K562 (cell line): ENCODE measurements around the gene INVS.

Experiments used
- CEBPB ChIP-seq: fragments of 450-650 bp; IDR thresholded peaks from 2 replicates; pipeline ENCODE4 v1.6.1; 2016; ENCODE audit warnings: missing genetic modification characterization, missing compliant biosample characterization
- FOS ChIP-seq: IDR thresholded peaks from 3 replicates; pipeline ENCODE4 v1.6.1; 2011; ENCODE audit not compliant: insufficient read length; ENCODE audit errors: extremely low read depth
- HDAC2 ChIP-seq: fragments of 450-650 bp; IDR thresholded peaks from 2 replicates; pipeline ENCODE4 v1.6.1; 2016; ENCODE audit warnings: mild to moderate bottlenecking
- JUNB ChIP-seq: fragments of 450-650 bp; formaldehyde crosslinking; conservative IDR thresholded peaks from 2 replicates; pipeline ENCODE4 v1.4.0; 2020; ENCODE audit warnings: mild to moderate bottlenecking
- KHSRP ChIP-seq: fragments of 450-650 bp; IDR thresholded peaks from 2 replicates; pipeline ENCODE4 v1.6.1; 2017
- NFXL1 ChIP-seq: fragments of 450-650 bp; formaldehyde crosslinking; IDR thresholded peaks from 2 replicates; pipeline ENCODE4 v1.4.0; 2021; ENCODE audit warnings: mild to moderate bottlenecking
- POLR2A ChIP-seq: fragments of 450-650 bp; conservative IDR thresholded peaks from 2 replicates; pipeline ENCODE4 v1.6.1; 2016
- SMARCB1 ChIP-seq: IDR thresholded peaks from 2 replicates; pipeline ENCODE4 v1.6.1; 2011; ENCODE audit warnings: improper control_type of control experiment, low read depth; ENCODE audit not compliant: insufficient read length
- SMARCC2 ChIP-seq: fragments of 450-650 bp; IDR thresholded peaks from 2 replicates; pipeline ENCODE4 v1.6.1; 2017; ENCODE audit warnings: antibody characterized with exemption, moderate library complexity, mild to moderate bottlenecking, low read depth
- SMARCE1 ChIP-seq: fragments of 450-650 bp; IDR thresholded peaks from 2 replicates; pipeline ENCODE4 v1.7.1; 2016; ENCODE audit warnings: mild to moderate bottlenecking
- SMC3 ChIP-seq: conservative IDR thresholded peaks from 2 replicates; pipeline ENCODE4 v1.6.1; 2011; ENCODE audit warnings: low read depth, low read length, improper control_type of control experiment; ENCODE audit not compliant: insufficient read depth
- TF ChIP-seq, protein P1 (sequence below): fragments of 450-650 bp; formaldehyde crosslinking; IDR thresholded peaks from 2 replicates; pipeline ENCODE4 v1.4.0; 2020; ENCODE audit warnings: mild to moderate bottlenecking, mixed read lengths
- TF ChIP-seq, protein P2 (sequence below), 3 experiments: IDR thresholded peaks in 2 of 3; conservative IDR thresholded peaks in 1 of 3; 2 replicates each; pipeline ENCODE4 v1.5.1; 2011 to 2012; ENCODE audit warnings: low read length in 3 of 3, mild to moderate bottlenecking in 3 of 3, control low read depth in 2 of 3, improper control_type of control experiment in 1 of 3, inconsistent platforms in 1 of 3, low read depth in 1 of 3, mixed read lengths in 1 of 3, moderate library complexity in 1 of 3; ENCODE audit not compliant: insufficient read depth in 2 of 3
- TF ChIP-seq, protein P3 (sequence below): fragments of 450-650 bp; formaldehyde crosslinking; IDR thresholded peaks from 2 replicates; pipeline ENCODE4 v1.4.0; 2022; ENCODE audit warnings: missing genetic modification characterization

DNA sequence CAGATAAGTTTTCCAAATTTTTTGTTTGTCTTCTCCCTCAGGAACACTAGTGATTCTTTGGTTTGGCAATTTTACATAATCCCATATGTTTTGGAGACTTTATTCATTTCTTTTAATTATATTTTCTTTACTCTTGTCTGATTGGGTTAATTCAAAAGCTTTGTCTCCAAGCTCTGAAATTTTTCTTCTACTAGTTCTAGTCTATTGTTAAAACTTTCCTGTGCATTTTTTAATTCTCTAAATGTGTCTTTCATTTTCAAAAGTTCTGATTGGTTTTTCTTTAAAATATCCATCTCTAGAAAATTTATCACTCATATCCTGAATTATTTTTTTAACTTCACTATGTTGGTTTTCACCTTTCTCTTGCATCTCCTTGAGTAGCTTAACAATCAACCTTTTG, 92.2 kb downstream of the INVS start:
- no peak for TF ChIP-seq SMARCC2
- no peak for TF ChIP-seq POLR2A
- no peak for TF ChIP-seq KHSRP
- no peak for TF ChIP-seq NFXL1 (CRISPR knock-in tag)
- TF ChIP-seq, protein P1, sequence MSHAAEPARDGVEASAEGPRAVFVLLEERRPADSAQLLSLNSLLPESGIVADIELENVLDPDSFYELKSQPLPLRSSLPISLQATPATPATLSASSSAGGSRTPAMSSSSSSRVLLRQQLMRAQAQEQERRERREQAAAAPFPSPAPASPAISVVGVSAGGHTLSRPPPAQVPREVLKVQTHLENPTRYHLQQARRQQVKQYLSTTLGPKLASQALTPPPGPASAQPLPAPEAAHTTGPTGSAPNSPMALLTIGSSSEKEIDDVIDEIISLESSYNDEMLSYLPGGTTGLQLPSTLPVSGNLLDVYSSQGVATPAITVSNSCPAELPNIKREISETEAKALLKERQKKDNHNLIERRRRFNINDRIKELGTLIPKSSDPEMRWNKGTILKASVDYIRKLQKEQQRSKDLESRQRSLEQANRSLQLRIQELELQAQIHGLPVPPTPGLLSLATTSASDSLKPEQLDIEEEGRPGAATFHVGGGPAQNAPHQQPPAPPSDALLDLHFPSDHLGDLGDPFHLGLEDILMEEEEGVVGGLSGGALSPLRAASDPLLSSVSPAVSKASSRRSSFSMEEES (CRISPR knock-in tag): no peak
- no peak for TF ChIP-seq SMARCB1
- no peak for TF ChIP-seq FOS
- TF ChIP-seq, protein P2, sequence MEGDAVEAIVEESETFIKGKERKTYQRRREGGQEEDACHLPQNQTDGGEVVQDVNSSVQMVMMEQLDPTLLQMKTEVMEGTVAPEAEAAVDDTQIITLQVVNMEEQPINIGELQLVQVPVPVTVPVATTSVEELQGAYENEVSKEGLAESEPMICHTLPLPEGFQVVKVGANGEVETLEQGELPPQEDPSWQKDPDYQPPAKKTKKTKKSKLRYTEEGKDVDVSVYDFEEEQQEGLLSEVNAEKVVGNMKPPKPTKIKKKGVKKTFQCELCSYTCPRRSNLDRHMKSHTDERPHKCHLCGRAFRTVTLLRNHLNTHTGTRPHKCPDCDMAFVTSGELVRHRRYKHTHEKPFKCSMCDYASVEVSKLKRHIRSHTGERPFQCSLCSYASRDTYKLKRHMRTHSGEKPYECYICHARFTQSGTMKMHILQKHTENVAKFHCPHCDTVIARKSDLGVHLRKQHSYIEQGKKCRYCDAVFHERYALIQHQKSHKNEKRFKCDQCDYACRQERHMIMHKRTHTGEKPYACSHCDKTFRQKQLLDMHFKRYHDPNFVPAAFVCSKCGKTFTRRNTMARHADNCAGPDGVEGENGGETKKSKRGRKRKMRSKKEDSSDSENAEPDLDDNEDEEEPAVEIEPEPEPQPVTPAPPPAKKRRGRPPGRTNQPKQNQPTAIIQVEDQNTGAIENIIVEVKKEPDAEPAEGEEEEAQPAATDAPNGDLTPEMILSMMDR (IDR thresholded peaks at IDR 0.05 in 2 of 3, conservative IDR thresholded peaks at IDR 0.05 in 1 of 3; ENCODE audit: insufficient read depth in 2 of 3, low read depth in 1 of 3, low read length in 3 of 3): no peak
- no peak for TF ChIP-seq CEBPB (tag)
- TF ChIP-seq HDAC2: no peak
- TF ChIP-seq SMC3: no peak
- TF ChIP-seq JUNB (CRISPR knock-in tag): no peak
- TF ChIP-seq, protein P3, sequence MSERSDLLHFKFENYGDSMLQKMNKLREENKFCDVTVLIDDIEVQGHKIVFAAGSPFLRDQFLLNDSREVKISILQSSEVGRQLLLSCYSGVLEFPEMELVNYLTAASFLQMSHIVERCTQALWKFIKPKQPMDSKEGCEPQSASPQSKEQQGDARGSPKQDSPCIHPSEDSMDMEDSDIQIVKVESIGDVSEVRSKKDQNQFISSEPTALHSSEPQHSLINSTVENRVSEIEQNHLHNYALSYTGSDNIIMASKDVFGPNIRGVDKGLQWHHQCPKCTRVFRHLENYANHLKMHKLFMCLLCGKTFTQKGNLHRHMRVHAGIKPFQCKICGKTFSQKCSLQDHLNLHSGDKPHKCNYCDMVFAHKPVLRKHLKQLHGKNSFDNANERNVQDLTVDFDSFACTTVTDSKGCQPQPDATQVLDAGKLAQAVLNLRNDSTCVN: no peak
- no peak for TF ChIP-seq SMARCE1
